Liver (tissue), 9 donors: Measurements from ENCODE around the gene KIF26B. TPM values are rescaled to one million over a fixed set of nuclear protein-coding genes. Genes with fewer than 3 reads are reported as not detected.

Experiments used
- DNase-seq: peaks from one replicate; pipeline ENCODE4 v3.0.0-alpha.2; 2017; ENCODE audit warnings: low spot score
- H3K27ac ChIP-seq, 2 donors: one replicate each; pipeline ENCODE4 v1.7.0; 2013; ENCODE audit warnings: inconsistent platforms in 2 of 2, low read length in 2 of 2, control low read depth in 1 of 2, low read depth in 1 of 2, mild to moderate bottlenecking in 1 of 2
- H3K27me3 ChIP-seq, 4 donors: one replicate each; pipeline versions ENCODE4 v1.6.1 to v1.7.0; 2013; ENCODE audit warnings: low read length in 3 of 4, inconsistent platforms in 1 of 4, mild to moderate bottlenecking in 1 of 4, moderate library complexity in 1 of 4; ENCODE audit not compliant: control insufficient read depth in 4 of 4, insufficient read depth in 4 of 4
- H3K36me3 ChIP-seq, 4 donors: one replicate each; pipeline versions ENCODE4 v1.6.1 to v1.7.0; 2013; ENCODE audit warnings: low read length in 3 of 4, mild to moderate bottlenecking in 3 of 4, low read depth in 1 of 4, moderate library complexity in 1 of 4; ENCODE audit not compliant: control insufficient read depth in 4 of 4, insufficient read depth in 3 of 4
- H3K4me1 ChIP-seq, 4 donors: one replicate each; pipeline versions ENCODE4 v1.6.1 to v1.7.0; 2013; ENCODE audit warnings: low read length in 3 of 4, mild to moderate bottlenecking in 3 of 4, moderate library complexity in 1 of 4; ENCODE audit not compliant: control insufficient read depth in 4 of 4, insufficient read depth in 4 of 4
- H3K4me3 ChIP-seq, 3 donors: one replicate each; pipeline versions ENCODE4 v1.6.1 to v1.7.0; 2013; ENCODE audit warnings: low read length in 3 of 3, control low read depth in 1 of 3, low read depth in 1 of 3, mild to moderate bottlenecking in 1 of 3
- H3K9ac ChIP-seq, 2 donors: one replicate each; pipeline ENCODE4 v1.7.0; 2013; ENCODE audit warnings: low read length in 2 of 2, mild to moderate bottlenecking in 2 of 2, moderate library complexity in 2 of 2, control low read depth in 1 of 2, low read depth in 1 of 2
- H3K9me3 ChIP-seq, 4 donors: one replicate each; pipeline versions ENCODE4 v1.6.1 to v1.7.0; 2013; ENCODE audit warnings: low read length in 3 of 4; ENCODE audit not compliant: control insufficient read depth in 4 of 4
- ATF3 ChIP-seq: IDR thresholded peaks from 2 replicates; pipeline ENCODE4 v1.6.1; 2016; ENCODE audit warnings: antibody characterized with exemption
- CTCF ChIP-seq: fragments of 150-350 bp; IDR thresholded peaks from 2 replicates; pipeline ENCODE4 v1.5.1; 2017; ENCODE audit warnings: improper control_type of control experiment, low read depth, low read length; ENCODE audit not compliant: missing input control
- EGR1 ChIP-seq, 2 donors: IDR thresholded peaks; 2 replicates each; pipeline ENCODE4 v1.6.1; 2016 to 2018; ENCODE audit warnings: antibody characterized with exemption in 2 of 2, low read depth in 2 of 2
- FOXA1 ChIP-seq: IDR thresholded peaks from 2 replicates; pipeline ENCODE4 v1.6.1; 2016; ENCODE audit warnings: antibody characterized with exemption
- FOXA2 ChIP-seq: IDR thresholded peaks from 2 replicates; pipeline ENCODE4 v1.6.1; 2016; ENCODE audit warnings: antibody characterized with exemption
- GABPA ChIP-seq, 2 donors: IDR thresholded peaks in 1 of 2; conservative IDR thresholded peaks in 1 of 2; 2 replicates each; pipeline ENCODE4 v1.6.1; 2016; ENCODE audit warnings: antibody characterized with exemption in 2 of 2, mild to moderate bottlenecking in 1 of 2, moderate library complexity in 1 of 2
- HNF4A ChIP-seq, 2 donors: conservative IDR thresholded peaks; 2 replicates each; pipeline ENCODE4 v1.6.1; 2016; ENCODE audit warnings: antibody characterized with exemption in 2 of 2, mild to moderate bottlenecking in 2 of 2
- HNF4G ChIP-seq: IDR thresholded peaks from 2 replicates; pipeline ENCODE4 v1.6.1; 2016; ENCODE audit warnings: antibody characterized with exemption
- JUND ChIP-seq, 2 donors: IDR thresholded peaks; 2 replicates each; pipeline ENCODE4 v1.6.1; 2016; ENCODE audit warnings: antibody characterized with exemption in 2 of 2
- MAX ChIP-seq: IDR thresholded peaks from 2 replicates; pipeline ENCODE4 v1.6.1; 2016; ENCODE audit warnings: antibody characterized with exemption
- NR2F2 ChIP-seq: IDR thresholded peaks from 2 replicates; pipeline ENCODE4 v1.6.1; 2016; ENCODE audit warnings: antibody characterized with exemption
- RAD21 ChIP-seq, 2 donors: IDR thresholded peaks; 2 replicates each; pipeline ENCODE4 v1.6.1; 2016; ENCODE audit warnings: antibody characterized with exemption in 2 of 2, mild to moderate bottlenecking in 2 of 2
- REST ChIP-seq: IDR thresholded peaks from 2 replicates; pipeline ENCODE4 v1.6.1; 2016; ENCODE audit warnings: antibody characterized with exemption, mild to moderate bottlenecking
- RXRA ChIP-seq, 2 donors: IDR thresholded peaks; 2 replicates each; pipeline ENCODE4 v1.6.1; 2017 to 2018; ENCODE audit warnings: antibody characterized with exemption in 2 of 2, mild to moderate bottlenecking in 1 of 2
- SP1 ChIP-seq: IDR thresholded peaks from 2 replicates; pipeline ENCODE4 v1.6.1; 2018; ENCODE audit warnings: antibody characterized with exemption, mild to moderate bottlenecking
- TAF1 ChIP-seq: conservative IDR thresholded peaks from 2 replicates; pipeline ENCODE4 v1.6.1; 2016; ENCODE audit warnings: antibody characterized with exemption, mild to moderate bottlenecking
- YY1 ChIP-seq: IDR thresholded peaks from 2 replicates; pipeline ENCODE4 v1.6.1; 2016; ENCODE audit warnings: antibody characterized with exemption, mild to moderate bottlenecking
- ZBTB33 ChIP-seq: IDR thresholded peaks from 2 replicates; pipeline ENCODE4 v1.6.1; 2016; ENCODE audit warnings: antibody characterized with exemption
- WGBS: extraction: QIAGEN DNeasy Blood & Tissue Kit; methylation state at CpG from one replicate; pipeline ENCODE4 v1.1.7; 2013; 5-methylcytosine and 5-hydroxymethylcytosine counted together
- polyA plus RNA-seq, 2 donors: library from polyadenylated mRNA; stranded (reverse) in 1 of 2; unstranded in 1 of 2; fragments of 200-250 nt in 1 of 2; fragments of >200 nt in 1 of 2; fragmentation: Nextera tagmentation in 1 of 2; extraction: Ambion mirVana in 1 of 2; gene quantifications; one replicate each; pipeline versions ENCODE4 v1.2.1 to v1.2.3, GENCODE V29; 2013 to 2015
- total RNA-seq, 2 donors: library from RNA; depleted of rRNA; stranded (reverse); fragments of >200 nt; gene quantifications; one replicate each; pipeline ENCODE4 v1.2.3, GENCODE V29; 2014
- donor health status: healthy.
- donor health status: healthy.
- donor health status: healthy.
- donor health status: healthy.
- donor health status: healthy.

Gene KIF26B
- total and polyA plus RNA-seq, 4 donors: 0.10 to 1.7 (median 0.34) TPM

DNA sequence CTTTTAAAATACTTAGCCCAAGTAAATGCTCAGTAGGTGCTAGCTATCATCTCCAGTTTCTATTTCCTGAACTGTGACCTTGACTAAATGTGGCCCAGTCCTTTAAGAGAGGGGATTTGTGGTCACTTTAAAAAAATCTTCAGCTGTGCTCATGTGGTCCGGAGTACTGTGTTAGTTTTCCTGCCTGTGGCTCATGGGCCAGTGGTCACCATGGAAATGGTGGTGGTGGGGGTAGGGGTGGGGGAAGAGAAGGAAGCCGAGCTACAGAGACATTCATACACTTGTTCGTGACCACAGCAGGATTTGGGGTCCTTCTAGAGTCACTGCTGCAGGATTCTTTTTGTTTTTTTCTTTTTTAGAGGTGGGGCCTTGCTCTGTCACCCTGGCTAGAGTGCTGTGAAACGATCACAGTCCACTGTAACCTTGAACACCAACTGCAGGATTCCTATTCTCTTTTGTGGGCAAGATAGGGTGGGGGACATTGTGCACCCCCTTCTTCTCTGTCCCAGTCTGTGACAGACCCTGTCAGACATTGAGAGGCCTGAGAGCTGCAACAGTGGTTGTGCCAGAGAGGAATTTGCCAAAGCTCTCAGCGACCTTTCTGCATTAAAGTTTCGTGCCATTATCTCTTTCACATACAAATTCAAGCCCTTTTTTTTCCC, 25.8 kb downstream of the KIF26B start:
- TF ChIP-seq HNF4G: no peak
- TF ChIP-seq CTCF: no peak
- TF ChIP-seq ATF3: no peak
- TF ChIP-seq FOXA2: no peak
- no peak for TF ChIP-seq RXRA (IDR thresholded peaks at IDR 0.05)
- no peak for TF ChIP-seq ZBTB33
- no peak for TF ChIP-seq RAD21 (IDR thresholded peaks at IDR 0.05)
- TF ChIP-seq NR2F2: no peak
- TF ChIP-seq HNF4A (conservative IDR thresholded peaks at IDR 0.05): no peak
- TF ChIP-seq YY1: no peak
- TF ChIP-seq REST: no peak
- no peak for TF ChIP-seq SP1
- no peak for TF ChIP-seq TAF1
- no peak for TF ChIP-seq JUND (IDR thresholded peaks at IDR 0.05)
- TF ChIP-seq GABPA (IDR thresholded peaks at IDR 0.05 in 1 of 2, conservative IDR thresholded peaks at IDR 0.05 in 1 of 2): no peak
- TF ChIP-seq EGR1 (IDR thresholded peaks at IDR 0.05; ENCODE audit: low read depth in 2 of 2): no peak
- no peak for TF ChIP-seq MAX
- no peak for TF ChIP-seq FOXA1
- Histone ChIP-seq H3K27me3 (no peaks in the 10 kb centered on the region), H3K4me1 (no peaks in the 10 kb centered on the region), H3K27ac (no peak overlapping the region), H3K4me3 (no peak overlapping the region), H3K9ac (no peak overlapping the region), H3K36me3 (no peaks in the 10 kb centered on the region), H3K9me3 (no peaks in the 10 kb centered on the region)
- no peak for DNase-seq
- 60% methylated on average over 6 of the region's 6 CpGs for WGBS
